ENCODE results near the gene THOC2.

DNA sequence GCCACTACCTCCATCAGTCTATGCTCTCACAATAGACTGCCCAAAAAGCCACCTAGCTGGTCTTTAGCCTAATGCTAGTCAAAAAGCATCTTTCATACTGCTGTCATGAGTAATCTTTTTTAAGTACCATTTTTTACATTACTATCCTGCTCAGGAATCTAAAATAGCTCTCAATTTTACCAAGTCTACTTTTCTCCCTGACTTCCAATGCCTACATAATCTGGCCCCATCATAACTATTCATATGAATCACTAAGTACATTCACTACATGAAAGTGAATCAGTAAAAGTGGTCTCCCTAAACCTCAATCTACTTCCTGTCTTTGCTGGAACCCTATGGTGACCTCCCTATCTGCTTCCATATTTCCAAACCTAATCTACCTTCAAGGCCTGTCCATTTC is 105.9 kb downstream of the THOC2 start:
- TF ChIP-seq, protein P1, sequence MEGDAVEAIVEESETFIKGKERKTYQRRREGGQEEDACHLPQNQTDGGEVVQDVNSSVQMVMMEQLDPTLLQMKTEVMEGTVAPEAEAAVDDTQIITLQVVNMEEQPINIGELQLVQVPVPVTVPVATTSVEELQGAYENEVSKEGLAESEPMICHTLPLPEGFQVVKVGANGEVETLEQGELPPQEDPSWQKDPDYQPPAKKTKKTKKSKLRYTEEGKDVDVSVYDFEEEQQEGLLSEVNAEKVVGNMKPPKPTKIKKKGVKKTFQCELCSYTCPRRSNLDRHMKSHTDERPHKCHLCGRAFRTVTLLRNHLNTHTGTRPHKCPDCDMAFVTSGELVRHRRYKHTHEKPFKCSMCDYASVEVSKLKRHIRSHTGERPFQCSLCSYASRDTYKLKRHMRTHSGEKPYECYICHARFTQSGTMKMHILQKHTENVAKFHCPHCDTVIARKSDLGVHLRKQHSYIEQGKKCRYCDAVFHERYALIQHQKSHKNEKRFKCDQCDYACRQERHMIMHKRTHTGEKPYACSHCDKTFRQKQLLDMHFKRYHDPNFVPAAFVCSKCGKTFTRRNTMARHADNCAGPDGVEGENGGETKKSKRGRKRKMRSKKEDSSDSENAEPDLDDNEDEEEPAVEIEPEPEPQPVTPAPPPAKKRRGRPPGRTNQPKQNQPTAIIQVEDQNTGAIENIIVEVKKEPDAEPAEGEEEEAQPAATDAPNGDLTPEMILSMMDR (IDR thresholded peaks at IDR 0.05) = no peak
- no peak for TF ChIP-seq ZFX (IDR thresholded peaks at IDR 0.05; ENCODE audit: borderline replicate concordance)

Data from 22Rv1 (cell line).